NCI-H345 (cell line): ENCODE measurements around the gene KDM4B.

Experiments used
- DNase-seq: peaks from one replicate; lab custom pipeline; 2025; lab: John Stamatoyannopoulos, UW

Gene KDM4B

DNA sequence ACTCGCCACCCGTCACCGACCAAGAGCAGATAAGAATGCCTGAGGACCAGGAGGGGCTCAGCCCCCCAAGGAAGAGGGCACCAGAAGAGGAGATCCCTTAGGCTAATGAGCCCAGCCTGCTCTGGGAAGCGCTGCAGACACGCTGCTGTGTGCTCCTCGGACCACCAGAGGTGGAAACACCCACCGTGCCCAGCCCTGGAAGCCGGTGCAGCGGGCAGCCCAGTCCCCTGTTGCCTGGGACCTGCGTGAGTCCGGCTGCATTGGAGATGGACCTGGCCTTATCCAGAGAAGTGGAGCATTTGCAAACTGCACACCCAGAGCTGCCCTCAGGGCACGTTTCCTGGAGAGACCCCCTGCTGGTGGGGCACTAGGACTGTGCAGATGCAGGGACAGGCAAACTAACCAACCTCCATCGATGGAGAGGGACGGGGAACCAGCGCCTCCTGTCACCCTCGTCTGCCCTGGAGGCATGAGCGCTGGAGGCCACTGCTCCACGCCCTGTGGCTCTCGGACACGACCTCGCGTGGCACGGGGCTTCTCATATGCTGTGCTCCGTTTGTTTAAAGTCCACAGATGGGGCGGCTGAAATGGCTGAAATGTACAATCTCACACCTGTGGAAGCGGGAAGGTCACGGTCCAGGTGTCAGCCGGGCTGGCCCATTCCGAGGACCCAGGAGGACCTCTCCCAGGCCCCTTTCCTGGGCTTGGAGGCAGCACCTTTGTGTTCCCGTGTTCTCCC is 153.9 kb downstream of the KDM4B start:
- no peak for DNase-seq

DNA sequence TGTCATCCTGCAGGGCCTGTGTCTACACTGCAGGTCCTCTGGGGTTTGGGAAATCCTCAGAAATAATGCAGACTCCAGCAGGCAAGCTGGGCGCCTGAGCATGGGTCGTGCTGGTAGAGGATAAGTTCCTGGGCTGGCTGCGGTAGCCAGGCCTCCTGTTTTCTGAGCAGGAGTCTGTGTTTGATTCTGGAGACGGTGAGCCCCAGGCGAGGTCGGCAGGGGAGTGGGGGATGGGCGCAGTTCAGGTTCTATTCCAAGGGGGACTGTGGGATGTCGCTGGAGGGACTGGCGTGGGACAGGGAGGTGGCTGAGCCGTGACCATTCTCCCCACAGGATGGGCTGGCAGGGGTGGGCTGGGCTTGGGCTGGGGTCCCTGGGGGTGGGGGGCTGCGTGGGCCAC is 154.7 kb downstream of the KDM4B start:
- no peak for DNase-seq

DNA sequence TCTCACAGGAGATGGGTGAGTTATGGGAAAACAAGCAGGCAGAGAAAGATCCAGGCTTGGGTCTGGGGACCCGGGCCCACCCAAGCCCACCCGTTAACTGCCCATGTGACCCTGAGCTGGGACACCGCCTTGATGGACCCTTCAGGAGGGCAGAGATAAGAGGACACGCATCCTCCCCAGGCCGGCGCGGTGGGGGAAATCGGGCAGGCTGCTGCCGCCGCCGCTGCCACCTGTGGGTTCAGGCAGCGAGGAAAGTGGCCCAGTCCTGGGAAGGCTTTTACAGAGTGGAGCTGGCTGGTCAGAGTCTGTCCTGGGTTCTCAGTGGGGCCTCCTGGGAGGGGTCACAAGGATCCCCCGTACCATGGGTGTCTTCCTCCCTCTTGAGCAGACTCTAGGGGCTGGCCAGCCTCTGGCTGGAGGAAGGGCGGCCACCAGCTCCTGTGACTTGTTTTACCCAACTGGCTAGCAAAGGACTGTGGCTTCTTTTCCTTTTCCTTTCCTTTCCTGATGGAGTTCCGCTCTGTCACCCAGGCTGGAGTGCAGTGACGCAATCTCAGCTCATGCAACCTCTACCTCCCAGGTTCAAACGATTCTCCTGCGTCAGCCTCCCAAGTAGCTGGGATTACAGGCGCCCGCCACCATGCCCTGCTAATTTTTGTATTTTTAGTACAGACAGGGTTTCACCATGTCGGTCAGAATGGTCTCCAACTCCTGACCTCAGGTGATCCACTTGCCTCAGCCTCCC is 155.4 kb downstream of the KDM4B start:
- DNase-seq, result no peak

DNA sequence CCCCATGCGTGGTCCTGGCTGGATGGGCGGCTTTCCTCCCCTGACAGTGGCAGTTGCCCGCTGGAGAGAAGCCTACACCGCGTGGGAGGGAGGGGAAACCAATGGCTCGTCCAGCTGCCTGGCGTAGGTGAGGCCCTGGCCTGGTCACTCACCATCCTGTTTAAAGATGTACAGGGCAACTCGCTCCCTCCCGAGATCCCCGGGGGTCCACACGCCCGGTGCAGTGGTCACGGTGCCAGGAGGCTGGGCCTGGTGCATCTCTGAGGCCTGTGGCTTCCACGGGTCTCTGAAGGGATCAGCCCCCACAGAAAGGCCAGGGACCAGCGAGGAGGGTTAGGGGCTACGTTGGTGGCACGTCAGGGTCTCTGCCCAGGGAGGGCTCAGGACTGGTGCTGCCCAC is 156.5 kb downstream of the KDM4B start:
- DNase-seq, result no peak

DNA sequence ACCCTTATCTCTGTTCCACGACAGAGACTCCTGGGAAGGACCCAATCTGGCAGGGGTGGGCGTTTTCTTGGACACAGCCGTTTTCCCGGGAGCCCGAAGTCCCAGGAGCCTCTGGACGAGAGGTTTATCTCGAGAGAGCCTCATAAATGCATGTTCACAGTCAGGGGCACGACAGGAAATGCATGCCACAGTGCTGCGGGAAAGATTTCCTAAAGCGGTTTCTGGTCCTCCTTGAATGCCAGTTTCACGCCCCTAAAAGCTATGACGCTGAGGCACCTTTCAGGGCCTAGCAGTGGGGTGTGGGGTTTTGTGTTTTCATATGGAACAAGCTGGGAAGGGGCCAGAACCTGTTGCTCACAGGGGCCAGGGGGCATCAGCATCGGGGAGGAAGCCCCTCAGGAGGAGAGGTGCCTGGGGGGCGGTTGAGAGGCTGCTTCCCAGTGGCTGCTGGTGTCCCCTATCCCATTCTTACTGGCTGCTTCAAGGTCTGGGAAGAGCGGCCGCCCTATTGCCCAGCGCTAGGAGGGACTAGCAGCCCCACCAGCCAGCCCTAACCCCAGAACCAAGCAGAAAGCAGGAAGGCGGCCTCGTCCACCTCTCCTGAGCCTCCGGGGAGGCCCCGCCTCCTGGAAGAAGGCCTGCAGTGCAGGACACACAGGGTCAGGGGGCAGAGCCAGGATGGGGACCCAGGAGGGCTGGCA is 157.0 kb downstream of the KDM4B start:
- no peak for DNase-seq

DNA sequence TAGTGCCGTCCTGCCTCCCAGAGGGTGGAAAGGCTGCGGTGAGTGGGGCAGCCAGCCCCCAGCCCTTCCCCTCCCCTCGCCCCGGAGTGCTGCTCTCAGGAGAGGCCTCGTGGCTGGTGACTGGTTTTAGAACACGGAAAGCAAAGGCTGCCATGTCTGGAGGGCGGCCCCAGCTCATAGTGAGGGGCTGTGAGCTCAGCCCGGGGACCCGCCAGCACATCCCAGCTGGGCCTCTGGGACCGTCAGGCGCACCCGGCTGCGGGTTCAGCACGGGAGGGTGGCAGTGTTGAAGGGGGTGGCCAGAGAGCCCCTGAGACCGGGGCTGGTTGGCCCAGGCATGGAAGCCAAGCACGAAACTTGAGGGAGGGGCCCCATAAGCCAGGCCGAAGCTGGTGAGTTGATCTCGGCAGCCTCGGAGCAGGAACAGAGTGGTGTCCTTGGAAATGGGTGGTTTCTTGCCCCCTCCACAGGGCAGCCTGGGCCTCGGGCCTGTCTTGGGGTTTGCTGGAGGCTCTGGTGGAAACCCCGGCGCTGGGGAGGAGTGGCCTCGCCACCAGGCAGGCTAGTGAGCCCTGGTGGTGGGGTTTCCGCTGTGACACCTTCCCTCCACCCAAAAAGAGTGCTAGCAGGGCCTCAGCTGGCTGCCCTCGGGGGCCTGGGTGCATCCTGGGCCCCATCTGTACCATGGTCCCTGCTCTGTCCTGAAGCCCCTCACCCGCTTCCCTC is 157.7 kb downstream of the KDM4B start:
- DNase-seq, result no peak

DNA sequence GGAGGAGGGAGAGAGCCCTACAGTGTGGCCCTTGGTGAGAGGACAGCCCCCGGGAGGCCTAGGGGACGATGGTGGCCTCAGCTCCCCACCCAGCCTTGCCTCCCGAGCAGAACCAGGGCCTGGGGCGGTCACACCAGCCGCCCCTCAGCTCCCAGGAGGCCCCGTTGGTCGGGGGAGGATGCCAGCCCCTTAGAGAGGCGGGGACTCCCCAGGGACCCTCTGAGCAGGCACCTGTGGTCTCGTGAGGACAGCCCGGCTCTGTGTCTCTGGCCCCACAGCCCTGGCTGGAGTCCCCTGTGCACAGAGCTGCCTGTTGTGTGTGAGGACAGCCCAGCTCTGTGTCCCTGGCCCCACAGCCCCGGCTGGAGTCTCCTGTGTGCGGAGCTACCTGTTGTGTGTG is 158.8 kb downstream of the KDM4B start:
- no peak for DNase-seq

DNA sequence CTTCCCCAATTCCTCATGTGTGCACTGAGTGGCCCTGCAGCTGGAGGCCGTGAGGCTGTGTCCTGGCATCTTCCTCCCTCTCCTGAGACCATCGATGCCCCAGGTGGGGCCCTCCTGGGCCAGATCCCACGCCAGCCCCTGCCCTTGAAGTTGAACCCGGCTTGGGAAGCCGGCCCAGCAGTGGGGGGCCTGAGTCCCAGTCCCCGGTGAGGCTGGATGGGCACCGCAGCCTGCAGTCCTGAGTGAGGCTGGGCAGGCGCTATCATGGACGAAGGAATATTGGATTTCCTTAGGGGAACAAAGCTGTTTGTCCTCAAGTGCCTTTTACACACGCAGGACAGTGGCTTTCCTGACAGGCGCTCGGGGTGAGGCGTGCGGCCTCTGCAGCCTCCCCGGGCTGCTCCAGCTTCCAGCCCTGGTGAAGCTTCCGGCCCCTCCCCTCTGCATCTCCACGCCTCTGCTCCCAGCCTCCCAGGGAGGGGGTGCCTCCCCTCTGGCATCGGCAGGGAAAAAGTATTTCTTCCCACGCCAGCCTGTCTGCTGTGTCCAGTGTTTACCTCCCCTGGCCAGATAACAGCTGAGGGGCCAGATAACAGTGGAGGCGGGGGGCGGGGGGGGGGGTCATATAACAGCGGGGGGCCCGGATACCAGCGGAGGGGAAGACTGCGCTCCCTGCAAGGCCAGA is 159.5 kb downstream of the KDM4B start:
- no peak for DNase-seq

DNA sequence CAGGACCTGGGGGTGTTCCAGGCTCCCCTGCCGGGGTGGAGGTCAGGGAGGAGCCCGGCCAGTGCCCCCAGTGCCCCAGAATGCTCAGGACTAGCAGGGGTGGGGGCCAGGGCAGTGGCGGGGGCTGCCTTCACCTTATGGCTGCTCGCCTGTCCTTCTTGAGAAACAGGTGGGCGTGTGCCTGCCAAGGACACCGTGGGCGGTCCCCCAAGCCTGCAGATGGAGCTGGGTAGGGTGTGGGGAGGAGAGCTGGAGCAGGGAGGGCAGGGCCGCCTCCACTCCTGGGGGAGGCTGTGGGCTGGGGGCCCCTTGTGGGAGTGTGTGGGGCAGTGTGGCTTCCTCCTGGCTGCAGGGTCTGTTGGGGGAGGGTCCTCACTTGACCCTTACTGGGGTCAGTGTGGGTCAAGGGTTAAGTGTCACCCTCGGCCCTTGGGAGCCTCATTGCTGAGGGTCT is 160.1 kb downstream of the KDM4B start:
- no peak for DNase-seq

DNA sequence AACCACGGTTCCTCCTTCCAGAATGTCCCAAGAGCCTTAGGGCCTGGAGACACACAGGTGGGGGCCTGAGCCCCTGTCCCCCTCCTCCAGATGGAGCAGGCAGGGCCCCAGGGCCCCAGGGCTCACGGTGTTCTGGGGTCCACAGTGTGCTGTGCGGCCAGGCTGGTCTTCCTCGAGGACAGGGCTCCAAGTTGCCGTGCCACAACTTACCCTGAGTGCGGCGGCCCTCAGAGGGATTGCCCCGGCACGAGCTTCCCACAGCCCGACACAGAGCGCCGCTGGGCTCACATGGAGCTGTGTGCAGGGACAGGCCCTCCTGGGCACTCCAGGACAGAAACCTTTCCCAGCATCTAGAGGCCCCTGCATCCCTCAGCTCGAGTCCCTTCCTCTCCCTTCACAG is 160.8 kb downstream of the KDM4B start:
- no peak for DNase-seq

DNA sequence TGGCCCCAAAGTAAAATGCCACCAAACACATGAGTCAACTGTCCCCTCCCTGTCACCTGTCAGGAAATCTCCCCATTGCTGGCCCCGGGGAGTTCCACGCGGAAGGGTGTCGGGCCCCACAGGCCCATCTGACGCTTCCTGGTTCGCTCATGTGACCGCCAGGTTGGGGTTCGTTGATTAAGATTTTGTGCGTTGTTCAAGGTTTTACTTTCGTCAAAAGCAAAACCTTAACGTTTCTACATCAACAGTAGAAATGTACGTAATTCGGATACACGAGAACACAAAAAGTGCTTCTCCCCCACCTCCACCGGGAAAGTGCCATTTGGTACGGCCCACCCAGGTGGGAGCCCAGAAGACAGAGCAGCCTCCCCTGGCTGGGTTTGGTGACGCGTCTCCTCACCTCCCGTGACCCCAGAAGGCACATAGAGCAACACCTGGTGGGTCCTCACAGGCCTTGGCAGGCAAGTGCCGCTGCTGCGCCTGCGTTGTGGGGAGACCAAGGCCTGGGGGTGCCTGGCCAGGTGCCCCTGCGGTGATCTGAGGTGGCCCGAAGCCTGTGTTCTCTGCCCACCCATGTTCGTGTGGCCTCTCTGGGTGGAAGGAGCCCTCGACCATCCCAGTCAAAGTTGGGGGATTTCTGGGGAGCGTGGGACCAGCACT is 161.6 kb downstream of the KDM4B start:
- DNase-seq, result no peak

DNA sequence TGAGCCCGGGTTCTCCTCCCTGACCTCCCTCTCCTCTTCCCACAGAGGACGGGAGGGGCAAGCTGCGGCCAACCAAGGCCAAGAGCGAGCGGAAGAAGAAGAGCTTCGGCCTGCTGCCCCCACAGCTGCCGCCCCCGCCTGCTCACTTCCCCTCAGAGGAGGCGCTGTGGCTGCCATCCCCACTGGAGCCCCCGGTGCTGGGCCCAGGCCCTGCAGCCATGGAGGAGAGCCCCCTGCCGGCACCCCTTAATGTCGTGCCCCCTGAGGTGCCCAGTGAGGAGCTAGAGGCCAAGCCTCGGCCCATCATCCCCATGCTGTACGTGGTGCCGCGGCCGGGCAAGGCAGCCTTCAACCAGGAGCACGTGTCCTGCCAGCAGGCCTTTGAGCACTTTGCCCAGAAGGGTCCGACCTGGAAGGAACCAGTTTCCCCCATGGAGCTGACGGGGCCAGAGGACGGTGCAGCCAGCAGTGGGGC is 162.2 kb downstream of the KDM4B start:
- no peak for DNase-seq

DNA sequence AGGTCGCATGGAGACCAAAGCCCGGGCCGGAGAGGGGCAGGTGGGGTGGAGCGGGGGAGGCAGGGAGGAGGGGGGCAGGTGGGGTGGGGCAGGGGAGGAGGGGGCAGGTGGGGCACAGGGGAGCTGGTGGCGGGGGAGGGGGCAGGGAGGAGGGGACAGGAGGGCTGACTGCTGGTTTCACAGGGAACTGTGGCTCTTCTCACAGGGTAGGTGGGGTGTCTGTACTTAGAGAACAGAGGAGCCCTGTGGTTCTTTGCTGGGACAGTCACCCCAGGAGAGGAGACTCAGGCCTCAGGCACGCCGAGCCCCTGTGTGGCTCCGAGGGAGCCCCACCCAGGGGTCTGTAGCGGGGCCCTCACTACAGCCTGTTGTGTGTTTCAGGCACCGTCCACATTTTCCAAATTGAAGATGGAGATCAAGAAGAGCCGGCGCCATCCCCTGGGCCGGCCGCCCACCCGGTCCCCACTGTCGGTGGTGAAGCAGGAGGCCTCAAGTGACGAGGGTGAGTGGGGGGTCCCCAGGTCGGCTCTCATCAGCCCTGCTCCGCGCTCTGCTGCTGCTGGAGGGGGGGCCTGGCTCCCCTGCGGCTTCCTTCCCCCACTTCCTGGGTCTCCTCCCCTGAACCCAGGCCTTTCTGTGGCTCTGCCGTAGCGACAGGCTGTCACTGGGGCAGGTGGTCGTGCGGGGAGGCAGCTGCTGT is 162.7 kb downstream of the KDM4B start:
- no peak for DNase-seq

DNA sequence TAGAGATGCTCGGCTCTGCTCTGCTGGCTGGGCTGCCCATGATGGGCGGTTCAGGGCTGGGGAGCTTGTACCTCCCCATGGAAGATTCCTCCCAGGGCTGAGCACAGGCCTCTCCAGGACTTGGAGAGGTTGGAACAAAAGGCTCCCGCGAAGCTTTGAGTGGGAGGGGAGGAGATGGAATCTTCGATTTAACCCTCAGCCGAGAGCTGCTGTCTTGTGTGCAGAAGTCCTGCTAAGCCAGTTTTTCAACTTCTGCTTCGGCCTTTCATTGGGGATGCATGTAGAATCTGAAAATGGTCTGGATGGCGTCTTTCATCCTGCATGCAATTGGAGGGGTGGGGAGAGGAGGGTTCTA is 163.3 kb downstream of the KDM4B start:
- DNase-seq, result peak; percentile 74

DNA sequence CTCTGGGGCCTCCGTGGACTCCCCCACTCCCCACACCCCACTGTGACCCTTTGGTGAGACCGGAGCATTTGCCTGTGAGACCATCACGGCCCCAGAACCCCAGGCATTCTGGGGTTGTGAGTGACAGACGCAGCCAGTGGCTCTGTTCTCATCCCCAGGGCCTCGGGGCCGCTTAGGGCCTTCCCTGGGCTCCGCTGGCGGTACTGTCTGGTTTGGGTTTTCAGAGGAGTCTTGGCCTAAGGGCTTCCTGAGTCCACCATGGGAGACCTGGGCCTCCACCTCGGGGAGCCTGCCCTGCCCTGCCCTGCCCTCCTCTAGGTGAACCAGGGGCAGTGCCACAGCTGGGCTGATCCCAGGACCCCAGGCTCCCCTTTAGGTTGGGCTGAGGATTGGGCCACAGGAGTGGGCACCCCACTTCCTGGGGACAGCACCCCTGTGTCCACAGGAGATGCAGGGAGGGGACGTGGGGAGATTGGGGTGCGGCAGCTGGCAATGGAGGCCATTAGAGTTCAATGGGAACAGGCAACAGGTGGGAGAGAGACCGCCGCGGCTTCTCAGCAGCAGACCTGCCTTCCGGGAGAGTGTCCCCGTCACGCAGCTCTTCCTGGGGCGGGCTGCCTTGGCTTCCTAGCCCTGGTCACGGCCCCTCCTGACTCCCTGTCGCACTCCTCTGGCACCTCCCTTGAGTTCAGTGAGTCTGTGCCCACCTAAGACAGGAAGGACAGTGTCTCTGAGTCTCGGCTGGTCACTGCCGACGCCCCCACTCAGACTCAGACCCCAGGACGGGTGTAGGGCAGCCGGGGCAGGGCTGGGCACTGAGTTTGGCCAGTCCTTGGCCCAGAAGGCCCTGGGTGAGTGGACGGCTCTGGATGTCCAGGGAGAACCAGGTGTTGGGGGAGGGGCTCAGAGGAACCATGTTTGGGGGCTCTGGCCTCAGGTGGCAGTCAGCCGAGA is 164.1 kb downstream of the KDM4B start:
- no peak for DNase-seq

DNA sequence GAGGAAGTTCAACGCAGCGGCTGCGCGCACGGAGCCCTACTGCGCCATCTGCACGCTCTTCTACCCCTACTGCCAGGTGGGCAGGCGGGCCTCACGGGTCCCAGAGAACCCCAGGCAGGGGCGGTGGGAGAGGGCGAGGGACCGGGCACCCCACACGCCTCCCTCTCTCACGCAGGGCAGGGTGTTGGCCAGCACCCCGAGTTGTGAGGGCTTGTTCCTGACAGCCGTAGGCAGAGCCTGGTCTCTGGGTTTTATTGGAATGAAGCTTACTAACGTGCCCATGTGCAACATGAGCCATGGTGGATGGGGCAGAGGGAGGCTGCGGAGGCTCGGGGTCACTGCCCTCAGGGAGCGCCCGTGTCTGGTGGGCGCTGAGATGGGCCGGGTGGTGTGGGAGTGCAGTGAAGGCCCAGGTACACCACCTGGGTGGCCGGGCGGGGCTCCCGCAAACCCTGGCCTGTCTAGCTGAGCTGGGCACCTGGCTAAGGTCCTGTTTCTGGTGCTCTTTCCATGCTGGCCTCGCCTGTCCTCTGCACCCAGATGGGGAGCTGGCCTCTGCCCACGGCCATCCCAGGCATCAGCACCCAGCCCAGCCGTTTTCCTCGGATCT is 165.2 kb downstream of the KDM4B start:
- DNase-seq, result no peak

DNA sequence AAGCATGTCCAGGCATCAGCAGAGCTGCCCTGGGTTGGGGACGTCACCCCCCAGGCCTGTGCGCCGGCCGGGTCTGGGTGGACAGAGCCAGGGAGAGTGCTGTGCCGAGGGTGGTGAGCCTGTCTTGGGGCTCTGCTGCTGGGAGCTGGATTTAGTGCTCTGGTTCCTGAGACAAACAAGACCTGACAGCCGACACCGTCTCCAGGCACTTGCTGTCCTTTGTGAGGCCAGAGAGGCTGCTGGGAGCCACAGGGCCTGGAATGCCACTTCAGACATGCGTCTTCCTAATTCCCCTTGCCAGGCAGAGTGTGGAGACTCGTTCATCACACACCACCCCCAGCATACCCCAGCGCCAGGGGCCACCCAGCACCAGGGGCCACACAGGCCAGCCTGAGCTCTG is 165.8 kb downstream of the KDM4B start:
- DNase-seq, result no peak

DNA sequence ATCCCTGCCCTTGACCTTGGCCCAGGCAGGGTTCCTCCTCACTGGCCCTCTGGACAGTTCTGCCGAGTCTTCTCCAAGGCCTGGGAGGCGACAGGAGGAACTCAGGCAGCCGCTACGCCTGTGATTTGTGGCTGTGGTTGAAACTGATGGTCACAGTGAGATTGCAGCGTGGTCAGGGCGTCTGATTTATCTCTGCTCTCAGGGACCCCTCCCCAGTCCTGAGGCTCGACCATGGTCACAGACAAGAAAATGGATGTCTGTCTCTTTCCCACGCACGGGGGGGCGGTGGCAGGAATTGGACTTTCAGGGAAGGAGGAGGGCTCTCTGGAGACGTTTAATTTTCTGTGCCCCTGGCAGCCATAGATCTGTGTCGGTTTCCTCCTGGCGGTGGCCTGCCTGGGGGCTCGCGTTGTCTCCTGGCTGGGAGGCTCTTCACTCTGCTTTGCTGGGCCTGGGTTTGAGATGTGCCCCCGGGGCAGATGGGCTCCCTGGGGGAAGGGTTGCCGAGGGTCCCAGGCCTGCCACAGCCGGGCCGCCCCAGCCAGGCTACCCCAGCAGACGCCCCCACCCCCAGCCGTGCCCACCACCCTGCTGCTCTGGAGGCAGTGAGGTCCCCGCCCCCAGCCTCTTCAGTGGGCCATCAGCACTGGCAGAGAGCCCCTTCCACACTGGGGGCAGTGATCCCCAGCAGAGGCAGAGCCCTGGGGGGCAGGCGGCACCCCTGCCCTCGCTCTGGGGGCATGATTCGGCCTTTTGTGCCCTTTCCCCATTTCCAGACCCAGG is 167.4 kb downstream of the KDM4B start:
- DNase-seq, result no peak
